Measurements from ENCODE around the gene CSNK1G1. TPM values are rescaled to one million over a fixed set of nuclear protein-coding genes. Genes with fewer than 3 reads are reported as not detected.

Gene CSNK1G1
- total RNA-seq = 23.2 and 36.1 TPM in 2 replicates

DNA sequence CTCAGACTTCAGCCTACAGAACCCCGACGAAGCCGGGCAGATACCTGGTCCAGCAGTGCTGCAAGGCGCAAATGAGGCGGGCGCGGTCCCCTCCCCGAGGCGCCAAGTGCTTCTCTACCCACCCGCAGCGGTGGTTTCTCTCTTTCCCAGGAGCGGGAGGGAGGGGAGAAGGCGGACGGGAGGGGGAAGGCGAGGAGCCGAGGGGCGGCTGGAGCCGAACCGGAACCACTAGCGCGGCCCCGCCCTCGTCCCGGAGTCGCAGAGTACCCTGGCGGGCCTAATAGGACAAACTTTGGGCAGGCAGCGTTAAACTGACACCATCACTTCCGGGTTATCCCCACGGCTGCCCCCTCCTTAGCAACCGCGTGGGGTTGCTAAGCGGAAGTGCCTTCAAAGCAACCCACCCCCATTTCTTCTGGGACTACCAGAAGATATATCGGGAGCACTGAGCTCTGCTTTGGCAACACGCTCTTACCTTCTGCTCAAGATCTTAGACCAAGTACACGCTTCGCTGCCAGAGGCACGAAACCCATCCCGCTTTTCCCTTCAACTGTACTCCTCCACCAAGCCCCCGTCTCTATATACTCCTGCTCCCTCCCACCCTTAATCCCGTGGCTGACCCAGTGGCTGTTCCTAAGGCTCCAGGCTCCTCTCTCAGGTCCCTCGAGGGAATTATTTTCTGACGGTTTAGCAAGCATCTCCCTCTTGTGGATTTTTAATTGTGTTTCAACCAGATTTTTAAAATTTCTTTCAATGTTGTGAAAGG, at the start of gene CSNK1G1:
Gene CSNK1G1 (minus strand): TSS at position 230 of the 766 bp plus-strand sequence. CDS start 55,674 bp downstream, outside the sequence.

DNA sequence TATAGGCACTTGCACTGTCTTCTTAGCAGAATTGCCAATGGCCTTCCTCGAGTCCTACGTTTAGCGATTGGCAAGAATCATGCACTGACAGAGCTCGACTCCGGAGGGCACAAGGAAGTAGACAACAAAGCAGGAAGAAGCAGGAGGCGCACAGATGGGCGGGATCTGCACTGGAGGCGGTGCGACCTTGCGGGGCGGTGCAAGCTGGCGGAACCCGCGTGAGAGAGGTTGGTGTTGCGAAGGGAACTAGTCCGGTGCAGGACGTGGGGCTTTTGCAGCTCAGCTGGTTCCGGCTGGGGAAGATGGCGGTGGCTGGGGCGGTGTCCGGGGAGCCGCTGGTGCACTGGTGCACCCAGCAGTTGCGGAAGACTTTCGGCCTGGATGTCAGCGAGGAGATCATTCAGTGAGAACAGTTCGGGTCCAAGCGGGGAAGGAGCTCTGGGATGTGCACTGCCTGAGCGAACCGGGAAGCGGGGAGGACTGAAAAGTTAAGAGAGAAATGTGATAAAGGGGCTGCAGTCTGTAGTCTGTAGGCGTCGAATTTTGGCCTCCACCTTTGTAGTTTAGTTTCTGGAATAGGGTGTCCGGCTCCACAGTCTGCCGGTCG, 31.7 kb upstream of the CSNK1G1 start, which contains the start of gene TRIP4:
Gene TRIP4 (plus strand): TSS at position 275 of the 607 bp plus-strand sequence. CDS start 28 bp downstream, at position 303.

DNA sequence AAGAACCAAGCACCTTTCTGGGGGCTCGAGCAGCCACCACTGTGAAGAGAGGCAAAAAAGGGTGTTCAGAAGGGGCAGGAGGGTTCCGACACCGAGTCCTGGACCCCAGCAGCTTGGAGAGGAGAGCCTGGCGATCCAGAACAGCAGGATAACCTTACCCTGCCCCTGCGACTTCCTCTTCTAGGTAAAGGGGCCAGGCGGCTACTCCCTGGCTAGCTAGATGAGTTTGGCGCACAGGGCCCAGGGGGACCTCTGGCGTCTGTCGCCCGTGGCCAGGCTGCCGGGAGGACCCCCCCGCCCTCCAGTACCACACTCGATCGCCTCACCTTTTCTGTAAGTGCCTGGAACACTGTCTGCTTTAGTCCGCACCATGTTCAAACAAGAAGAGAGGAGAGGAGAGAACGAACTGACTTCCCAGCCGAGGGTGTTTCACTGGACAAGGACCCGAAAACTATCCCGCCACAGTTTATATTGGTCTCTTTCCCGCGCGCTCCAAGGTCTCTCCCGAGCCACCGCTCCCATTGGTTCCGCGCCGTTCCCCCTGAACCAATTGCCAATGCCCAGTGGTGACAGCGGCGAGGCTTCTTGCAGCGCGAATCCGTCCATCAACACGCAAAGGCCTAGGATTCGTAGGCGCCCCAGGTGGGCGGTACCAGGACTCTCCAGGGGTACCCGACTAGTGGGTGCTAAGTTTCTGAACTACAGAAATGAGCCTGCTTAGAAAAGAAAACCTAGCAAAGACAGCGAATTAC, 25.2 kb upstream of the CSNK1G1 start, which contains the start of gene PCLAF:
Gene PCLAF (minus strand): TSS at position 442 of the 752 bp plus-strand sequence. CDS start 70 bp downstream, at position 372.

GRCh38 chr15:64162869-64163658, 192.9 kb downstream of the CSNK1G1 start, which contains the start of gene PPIB:
PPIB (minus strand) TSS chr15:64163022; CDS start chr15:64162986, 36 bp downstream.

GRCh38 chr15:64151727-64152506, 204.1 kb downstream of the CSNK1G1 start, which contains the start of gene SNX22:
SNX22 (plus strand) TSS chr15:64151731; CDS start chr15:64151776, 45 bp downstream.

Other genes starting within 250 kb of the CSNK1G1 start
- under 0.01 and 0.21 TPM in 2 replicates for gene SNX22, start 204.4 kb downstream of the CSNK1G1 start, total RNA-seq
- 457 and 754 TPM in 2 replicates for gene PPIB, start 193.2 kb downstream of the CSNK1G1 start, total RNA-seq
- 3.1 and 11.7 TPM in 2 replicates for gene PCLAF, start 25.3 kb upstream of the CSNK1G1 start, total RNA-seq
- gene TRIP4, start 31.7 kb upstream of the CSNK1G1 start, total RNA-seq = 7.5 and 9.2 TPM in 2 replicates
- gene ZNF609, start 104.4 kb upstream of the CSNK1G1 start, total RNA-seq = 8.3 and 10.6 TPM in 2 replicates

Data from tracheal epithelial cell (primary cell).